Colon (tissue), 2 donors: ENCODE measurements around the gene ARNT2.

Experiments used
- FAIRE-seq: peaks from 2 replicates; lab custom pipeline; 2012; peaks lifted over from hg19 to GRCh38; lab: Jason Lieb, UNC
- donor health status: control.
- donor health status: control.

ARNT2 gene

GRCh38 chr15:80442728-80443403 is 38.7 kb downstream of the ARNT2 start:
- FAIRE-seq: no peak

- FAIRE-seq: no peak
Observed at GRCh38 chr15:80444680-80445251, 40.6 kb downstream of the ARNT2 start.

GRCh38 chr15:80445300-80446041 is 41.3 kb downstream of the ARNT2 start:
- no peak for FAIRE-seq

- no peak for FAIRE-seq
Observed at GRCh38 chr15:80447077-80447476, 42.9 kb downstream of the ARNT2 start.

- FAIRE-seq: no peak
Observed at GRCh38 chr15:80449825-80450224, 45.6 kb downstream of the ARNT2 start.

GRCh38 chr15:80450811-80451321 is 46.7 kb downstream of the ARNT2 start:
- no peak for FAIRE-seq

- no peak for FAIRE-seq
Observed at GRCh38 chr15:80452166-80452565, 48.0 kb downstream of the ARNT2 start.

GRCh38 chr15:80455051-80455648 is 51.0 kb downstream of the ARNT2 start:
- FAIRE-seq: no peak

- FAIRE-seq: no peak
Observed at GRCh38 chr15:80455668-80456442, 51.7 kb downstream of the ARNT2 start.

GRCh38 chr15:80456517-80457492 is 52.6 kb downstream of the ARNT2 start:
- FAIRE-seq: no peak

- no peak for FAIRE-seq
Observed at GRCh38 chr15:80457896-80458295, 53.7 kb downstream of the ARNT2 start.

GRCh38 chr15:80458580-80458979 is 54.4 kb downstream of the ARNT2 start:
- FAIRE-seq: no peak

GRCh38 chr15:80459380-80459779 is 55.2 kb downstream of the ARNT2 start:
- no peak for FAIRE-seq

GRCh38 chr15:80459818-80460217 is 55.6 kb downstream of the ARNT2 start:
- FAIRE-seq: no peak

- FAIRE-seq: no peak
Observed at GRCh38 chr15:80461356-80462095, 57.3 kb downstream of the ARNT2 start.

GRCh38 chr15:80462111-80462510 is 57.9 kb downstream of the ARNT2 start:
- no peak for FAIRE-seq

GRCh38 chr15:80462836-80463512 is 58.8 kb downstream of the ARNT2 start:
- FAIRE-seq: no peak

GRCh38 chr15:80464951-80465625 is 60.9 kb downstream of the ARNT2 start:
- no peak for FAIRE-seq

GRCh38 chr15:80465626-80466005 is 61.4 kb downstream of the ARNT2 start:
- no peak for FAIRE-seq
